Glutamatergic neuron (in vitro differentiated cells): Measurements from ENCODE around the gene VRK3. TPM values are rescaled to one million over a fixed set of nuclear protein-coding genes. Genes with fewer than 3 reads are reported as not detected.

ENCODE experiments used
- DNase-seq: peaks from one replicate; pipeline ENCODE4 v3.0.0; 2022
- H3K27ac Mint-ChIP-seq: one replicate; pipeline ENCODE4 v1.8.0; 2020; ENCODE audit warnings: mild to moderate bottlenecking, mixed read lengths, inconsistent platforms; ENCODE audit not compliant: unreplicated experiment
- H3K27me3 Mint-ChIP-seq: one replicate; pipeline ENCODE4 v1.8.0; 2020; ENCODE audit warnings: mild to moderate bottlenecking, moderate library complexity, mixed read lengths, inconsistent platforms; ENCODE audit not compliant: unreplicated experiment
- H3K36me3 Mint-ChIP-seq: one replicate; pipeline ENCODE4 v1.8.0; 2020; ENCODE audit warnings: mild to moderate bottlenecking, mixed read lengths, inconsistent platforms; ENCODE audit not compliant: unreplicated experiment
- H3K4me1 Mint-ChIP-seq: one replicate; pipeline ENCODE4 v1.8.0; 2020; ENCODE audit warnings: mild to moderate bottlenecking, low read depth, mixed read lengths, inconsistent platforms; ENCODE audit not compliant: unreplicated experiment
- H3K4me3 Mint-ChIP-seq: one replicate; pipeline ENCODE4 v1.8.0; 2020; ENCODE audit warnings: mild to moderate bottlenecking, mixed read lengths, inconsistent platforms; ENCODE audit not compliant: unreplicated experiment
- H3K9me3 Mint-ChIP-seq: one replicate; pipeline ENCODE4 v1.8.0; 2020; ENCODE audit warnings: mild to moderate bottlenecking, moderate library complexity, mixed read lengths, inconsistent platforms; ENCODE audit not compliant: unreplicated experiment
- total RNA-seq: library from RNA; stranded (reverse); fragmentation: NEBNext Ultra II Directional; extraction: Animal tissue kit (Norgen Biotek cat#: 25700); gene quantifications from one replicate; pipeline ENCODE4 v1.2.1, GENCODE V29; 2021; ENCODE audit not compliant: unreplicated experiment
- TF ChIP-seq, protein P1 (sequence below): fragments of 200-600 bp; sonication (generic); IDR thresholded peaks from one replicate; pipeline ENCODE4 v1.5.0; 2021; ENCODE audit not compliant: partially characterized antibody, unreplicated experiment

VRK3 gene
- total RNA-seq, 1 donor from 2014 or later, result 44.5 TPM

GRCh38 chr19:49977881-49978280 lies 47.3 kb downstream of the VRK3 start:
- Mint-ChIP-seq H3K4me3 (no peak overlapping the region), H3K27ac (no peak overlapping the region), H3K36me3 (peaks cover 3% of the 10 kb centered on the region), H3K27me3 (peaks cover 11% of the 10 kb centered on the region), H3K4me1 (no peaks in the 10 kb centered on the region), H3K9me3 (peaks cover 10% of the 10 kb centered on the region)
- TF ChIP-seq, protein P1, sequence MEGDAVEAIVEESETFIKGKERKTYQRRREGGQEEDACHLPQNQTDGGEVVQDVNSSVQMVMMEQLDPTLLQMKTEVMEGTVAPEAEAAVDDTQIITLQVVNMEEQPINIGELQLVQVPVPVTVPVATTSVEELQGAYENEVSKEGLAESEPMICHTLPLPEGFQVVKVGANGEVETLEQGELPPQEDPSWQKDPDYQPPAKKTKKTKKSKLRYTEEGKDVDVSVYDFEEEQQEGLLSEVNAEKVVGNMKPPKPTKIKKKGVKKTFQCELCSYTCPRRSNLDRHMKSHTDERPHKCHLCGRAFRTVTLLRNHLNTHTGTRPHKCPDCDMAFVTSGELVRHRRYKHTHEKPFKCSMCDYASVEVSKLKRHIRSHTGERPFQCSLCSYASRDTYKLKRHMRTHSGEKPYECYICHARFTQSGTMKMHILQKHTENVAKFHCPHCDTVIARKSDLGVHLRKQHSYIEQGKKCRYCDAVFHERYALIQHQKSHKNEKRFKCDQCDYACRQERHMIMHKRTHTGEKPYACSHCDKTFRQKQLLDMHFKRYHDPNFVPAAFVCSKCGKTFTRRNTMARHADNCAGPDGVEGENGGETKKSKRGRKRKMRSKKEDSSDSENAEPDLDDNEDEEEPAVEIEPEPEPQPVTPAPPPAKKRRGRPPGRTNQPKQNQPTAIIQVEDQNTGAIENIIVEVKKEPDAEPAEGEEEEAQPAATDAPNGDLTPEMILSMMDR, result no peak
- DNase-seq, result no peak

DNA sequence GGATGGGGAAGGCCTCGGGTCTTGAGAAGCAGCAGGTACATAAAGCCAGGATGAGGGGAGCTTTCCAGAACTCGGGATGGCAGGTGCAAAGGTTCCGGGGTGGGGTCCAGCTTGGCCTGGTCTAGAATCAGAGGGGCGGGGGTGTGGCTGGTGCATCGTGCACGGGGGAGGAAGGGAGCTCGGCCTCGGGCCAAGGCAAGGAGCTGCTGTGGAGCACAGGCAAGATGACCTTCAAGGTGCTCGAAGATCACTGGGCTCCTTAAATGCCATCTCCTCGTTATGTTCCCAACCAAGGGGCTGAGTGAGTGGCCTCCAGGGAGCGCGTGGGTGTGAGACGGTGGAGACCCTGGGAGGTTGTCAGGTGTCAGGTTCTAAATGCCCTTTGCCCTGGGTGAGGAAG lies 48.1 kb downstream of the VRK3 start:
- Mint-ChIP-seq H3K27ac (no peak overlapping the region), H3K27me3 (peaks cover 8% of the 10 kb centered on the region), H3K4me1 (no peaks in the 10 kb centered on the region), H3K36me3 (peaks cover 3% of the 10 kb centered on the region), H3K9me3 (peaks cover 8% of the 10 kb centered on the region), H3K4me3 (no peak overlapping the region)
- TF ChIP-seq, protein P1, result no peak
- no peak for DNase-seq

DNA sequence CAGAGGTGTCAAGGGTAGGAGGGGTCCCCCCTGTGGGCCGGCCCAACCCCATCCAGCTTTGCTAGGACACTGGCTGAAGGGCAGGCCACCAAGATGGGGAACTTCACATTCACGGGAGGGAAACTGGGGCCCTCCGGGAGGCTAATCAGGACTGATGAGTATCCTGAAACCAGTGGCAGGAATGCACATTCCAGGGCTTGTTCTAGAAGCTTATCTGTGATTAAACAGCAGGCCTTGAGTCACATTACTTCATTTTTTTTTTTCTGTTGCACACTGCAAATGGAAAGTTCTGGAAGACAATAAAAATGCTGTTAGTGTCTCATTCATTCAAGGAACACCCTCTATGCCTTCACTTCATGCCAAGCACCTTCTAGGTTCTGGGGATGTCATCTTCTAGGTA lies 48.7 kb downstream of the VRK3 start:
- Mint-ChIP-seq H3K4me1 (no peaks in the 10 kb centered on the region), H3K27ac (no peak overlapping the region), H3K4me3 (no peak overlapping the region), H3K36me3 (peaks cover 3% of the 10 kb centered on the region), H3K9me3 (peaks cover 6% of the 10 kb centered on the region), H3K27me3 (peaks cover 8% of the 10 kb centered on the region)
- no peak for DNase-seq
- TF ChIP-seq, protein P1, result no peak

DNA sequence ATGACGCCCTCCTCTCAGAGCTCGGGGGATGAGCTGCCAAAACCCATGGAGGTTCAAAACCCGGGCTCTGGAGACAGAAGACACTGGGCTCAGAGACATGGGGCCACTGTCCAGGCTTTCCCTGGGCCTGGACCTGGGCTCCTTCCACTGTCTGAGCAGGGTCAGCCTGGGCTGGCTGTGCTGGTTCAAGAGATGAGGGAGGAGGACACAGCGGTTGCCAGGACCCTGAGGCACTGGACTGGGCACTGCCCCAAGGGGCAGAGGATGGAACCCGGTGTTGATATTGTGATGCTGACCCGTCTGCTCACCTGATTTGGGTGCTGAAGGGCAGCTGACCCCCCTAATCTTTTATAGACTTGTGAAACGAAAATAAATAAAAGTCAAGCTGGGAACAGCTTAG lies 50.1 kb downstream of the VRK3 start:
- Mint-ChIP-seq H3K4me1 (no peaks in the 10 kb centered on the region), H3K4me3 (no peak overlapping the region), H3K36me3 (peaks cover 3% of the 10 kb centered on the region), H3K27me3 (peaks cover 8% of the 10 kb centered on the region), H3K9me3 (peaks cover 6% of the 10 kb centered on the region), H3K27ac (no peak overlapping the region)
- TF ChIP-seq, protein P1, result no peak
- no peak for DNase-seq

DNA sequence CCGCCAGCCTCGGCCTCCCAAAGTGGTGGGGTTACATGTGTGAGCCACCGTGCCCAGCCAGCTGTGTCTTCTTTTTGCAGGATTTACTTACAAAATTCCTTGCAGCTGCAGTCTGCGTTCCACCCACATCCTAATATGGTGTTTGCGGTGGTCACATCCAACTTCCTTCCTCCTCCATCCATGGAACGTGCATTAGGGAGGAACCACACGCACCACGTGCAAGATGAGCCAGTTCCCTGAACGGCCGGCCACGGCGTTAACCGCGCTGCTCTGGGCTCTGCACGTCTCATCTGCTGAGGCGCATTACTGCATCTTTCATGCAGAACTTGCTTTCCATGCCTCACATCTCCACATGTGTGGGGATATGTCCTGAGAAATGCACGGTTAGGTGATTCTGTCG lies 51.2 kb downstream of the VRK3 start:
- Mint-ChIP-seq H3K27ac (no peak overlapping the region), H3K36me3 (peaks cover 3% of the 10 kb centered on the region), H3K9me3 (peaks cover 6% of the 10 kb centered on the region), H3K4me1 (no peaks in the 10 kb centered on the region), H3K27me3 (peaks cover 8% of the 10 kb centered on the region), H3K4me3 (no peak overlapping the region)
- TF ChIP-seq, protein P1, result no peak
- DNase-seq, result no peak
